Epithelial cell of esophagus (primary cell): Measurements from ENCODE around the gene YEATS4.
A peak's percentile ranks its signal among the peaks of the same experiment; 100 is the strongest.

Experiments
- DNase-seq: peaks from one replicate; pipeline ENCODE4 v3.0.0; 2010; ENCODE audit warnings: low read depth
- H3K4me3 ChIP-seq: 2 replicates; pipeline ENCODE4 v1.5.1; 2011; ENCODE audit warnings: mild to moderate bottlenecking, low read length, control low read depth
- CTCF ChIP-seq: IDR thresholded peaks from 2 replicates; pipeline ENCODE4 v1.5.1; 2011; ENCODE audit warnings: low read depth, mild to moderate bottlenecking, low read length, control low read depth, inconsistent platforms; ENCODE audit not compliant: insufficient read depth; ENCODE audit errors: missing control alignments

YEATS4 gene

GRCh38 chr12:69360348-69360672 is 767 bp downstream of the YEATS4 start:
- TF ChIP-seq CTCF = no peak
- peak overlapping the region; percentile 79 for H3K4me3 ChIP-seq
- no peak for DNase-seq

DNA sequence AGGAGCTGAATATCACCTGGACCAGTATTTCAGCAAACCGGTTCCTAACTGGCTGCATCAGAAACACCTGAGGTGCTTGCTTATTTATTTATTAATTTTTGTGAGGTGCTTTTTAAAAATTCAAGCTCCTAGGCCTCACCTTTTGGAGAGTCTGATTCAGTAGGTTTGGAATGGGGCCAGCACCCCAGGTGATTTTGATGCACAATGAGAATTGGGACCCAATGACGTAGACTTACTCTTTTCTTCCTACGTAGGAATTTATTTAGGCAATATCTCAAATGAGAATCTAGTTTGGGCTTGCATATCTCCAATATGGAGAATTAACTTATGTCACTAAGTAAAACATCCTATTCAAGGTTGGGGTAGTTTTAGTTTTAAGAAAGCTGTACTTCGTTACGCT is 7.3 kb downstream of the YEATS4 start:
- no peak for TF ChIP-seq CTCF
- H3K4me3 ChIP-seq = no peak overlapping the region
- DNase-seq = peak; percentile 85

GRCh38 chr12:69368171-69368570 is 8.6 kb downstream of the YEATS4 start:
- no peak for TF ChIP-seq CTCF
- H3K4me3 ChIP-seq = no peak overlapping the region

DNA sequence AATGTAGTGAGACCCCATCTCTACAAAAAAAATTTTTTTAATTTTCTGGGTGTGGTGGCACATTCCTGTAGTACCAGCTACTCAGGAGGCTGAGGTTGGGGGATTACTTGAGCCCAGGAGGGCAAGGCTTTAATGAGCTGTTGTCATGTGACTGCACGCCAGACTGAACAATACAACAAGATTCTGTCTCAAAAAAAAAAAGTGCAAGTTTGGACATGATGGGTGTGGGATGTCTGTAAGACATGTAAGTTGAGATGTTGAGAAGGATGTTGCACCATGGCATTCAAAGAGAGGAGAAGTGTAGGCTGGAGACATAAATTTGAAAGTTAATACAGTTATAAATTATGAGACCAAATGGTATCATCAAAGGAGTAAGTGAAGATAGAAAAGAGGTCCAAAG is 23.5 kb downstream of the YEATS4 start:
- DNase-seq = peak; percentile 74
- no peak overlapping the region for H3K4me3 ChIP-seq
- TF ChIP-seq CTCF = no peak

More at GRCh38 chr12:69368171-69368570, 8.6 kb downstream of the YEATS4 start:
- no peak for DNase-seq

GRCh38 chr12:69385038-69385437 is 25.5 kb downstream of the YEATS4 start:
- no peak overlapping the region for H3K4me3 ChIP-seq
- DNase-seq = peak; percentile 60
- no peak for TF ChIP-seq CTCF

DNA sequence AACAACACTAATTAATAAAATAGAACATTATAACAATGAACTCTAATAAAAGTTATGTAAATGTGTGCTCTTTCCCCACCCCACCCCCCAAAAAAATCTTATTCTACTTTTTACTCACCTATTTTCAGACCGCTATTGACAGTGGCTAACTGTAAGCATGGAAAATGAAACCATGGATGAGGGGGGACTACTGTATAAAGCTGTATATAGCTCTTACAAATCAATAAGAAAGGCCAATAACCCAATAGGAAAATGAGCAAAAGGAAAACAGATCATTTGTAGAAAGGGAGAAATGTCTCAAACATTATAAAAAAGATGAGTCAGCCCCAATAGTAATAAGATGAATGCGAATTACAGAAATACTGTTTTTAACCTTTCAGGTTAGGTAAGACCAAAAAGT is 27.4 kb downstream of the YEATS4 start:
- no peak for DNase-seq
- TF ChIP-seq CTCF = no peak
- no peak overlapping the region for H3K4me3 ChIP-seq

DNA sequence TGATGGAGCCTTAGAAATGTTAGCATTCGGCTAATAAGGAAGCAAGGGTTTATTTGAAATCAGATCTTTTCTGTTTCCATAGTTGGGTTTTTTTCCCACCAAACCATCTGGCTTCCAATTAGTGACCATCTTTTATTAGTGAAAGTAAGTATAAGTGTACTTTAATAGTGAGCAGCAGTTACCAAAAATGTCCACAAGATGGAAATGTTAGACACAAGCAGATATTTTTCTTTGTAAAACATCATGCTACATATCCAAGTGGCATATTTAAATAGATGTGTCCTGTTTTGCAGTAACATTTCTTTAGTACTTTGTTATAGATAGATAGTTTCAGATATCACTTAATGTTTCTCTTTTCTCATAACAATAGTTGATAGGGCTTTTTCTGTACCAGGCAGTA is 28.8 kb downstream of the YEATS4 start:
- H3K4me3 ChIP-seq = no peak overlapping the region
- DNase-seq = peak; percentile 66
- peak; percentile 53 for TF ChIP-seq CTCF
